ENCODE results near the gene MMP24OS. TPM values are rescaled to one million over a fixed set of nuclear protein-coding genes. Genes with fewer than 3 reads are reported as not detected.

MMP24OS gene
- total RNA-seq, 1 experiment from 2014 or later, result 42.3 TPM

- DNase-seq, result peak; percentile 88 to 93
- no TSS peak for BruUV-seq (replicated peaks)
- peaks cover 19% of the 10 kb centered on the region for H3K4me1 ChIP-seq
These were observed 8.7 kb downstream of the MMP24OS start for GRCh38 chr20:35269055-35269781.

GRCh38 chr20:35267092-35267491 is 10.8 kb downstream of the MMP24OS start:
- intact Hi-C loops (cut with micrococcal nuclease; ENCODE audit: unreplicated experiment), result no loop called here

More at GRCh38 chr20:35269055-35269781, 8.7 kb downstream of the MMP24OS start:
- no peaks in the 10 kb centered on the region for H3K36me3 ChIP-seq (ENCODE audit: control insufficient read depth, insufficient read depth, low read length)
- Mint-ChIP-seq H3K4me3 (ENCODE audit: unreplicated experiment) (no peak overlapping the region), H3K27me3 (ENCODE audit: insufficient read depth, unreplicated experiment) (no peaks in the 10 kb centered on the region), H3K36me3 (ENCODE audit: insufficient read depth, unreplicated experiment) (peaks cover 36% of the 10 kb centered on the region), H3K27ac (ENCODE audit: unreplicated experiment) (peak overlapping the region; percentile 38), H3K4me1 (ENCODE audit: low read depth, unreplicated experiment) (peaks cover 21% of the 10 kb centered on the region), H3K9me3 (ENCODE audit: unreplicated experiment) (no peaks in the 10 kb centered on the region)
- intact Hi-C loops (cut with micrococcal nuclease; ENCODE audit: unreplicated experiment), result loop anchor here (1.0 kb wide), 2 partner anchors 61 to 124 kb away; no protein-coding TSS in a partner anchor
- TF ChIP-seq CTCF (IDR thresholded peaks at IDR 0.05; ENCODE audit: insufficient read depth in 1 of 2, low read depth in 1 of 2, low read length in 1 of 2, severe bottlenecking in 1 of 2, unreplicated experiment in 1 of 2), result peak; percentile 97 to 99
- ChIA-PET CTCF (interaction anchor here (0.6 to 9.0 kb wide), 10 partner anchors 9 to 395 kb away, joined by 3 to 354 read pairs (median 4); partner anchors contain the start of genes EDEM2 and MMP24OS), POLR2A (interaction anchor here (0.6 kb wide), 1 partner anchor 17 kb away, joined by 3 read pairs; no protein-coding TSS in a partner anchor)
- no peaks in the 10 kb centered on the region for H3K27me3 ChIP-seq (replicated peaks; ENCODE audit: control insufficient read depth, insufficient read depth, low read length)
- H3K9me3 ChIP-seq, result no peaks in the 10 kb centered on the region
- no peak overlapping the region for H3K4me3 ChIP-seq (ENCODE audit: low read depth, low read length)

More at GRCh38 chr20:35267092-35267491, 10.8 kb downstream of the MMP24OS start:
- Histone ChIP-seq H3K36me3 (ENCODE audit: control insufficient read depth, insufficient read depth, low read length) (no peaks in the 10 kb centered on the region; the same call in 1 of the 2 replicates), H3K9me3 (no peaks in the 10 kb centered on the region), H3K4me3 (ENCODE audit: low read depth, low read length) (no peak overlapping the region), H3K27me3 (replicated peaks; ENCODE audit: control insufficient read depth, insufficient read depth, low read length) (no peaks in the 10 kb centered on the region), H3K4me1 (peaks cover 35% of the 10 kb centered on the region)
- H3K9me3 Mint-ChIP-seq (ENCODE audit: unreplicated experiment), result no peaks in the 10 kb centered on the region
- no peak for DNase-seq
- no peaks in the 10 kb centered on the region for H3K27me3 Mint-ChIP-seq (ENCODE audit: insufficient read depth, unreplicated experiment)
- peaks cover 39% of the 10 kb centered on the region for H3K36me3 Mint-ChIP-seq (ENCODE audit: insufficient read depth, unreplicated experiment)
- H3K4me1 Mint-ChIP-seq (ENCODE audit: low read depth, unreplicated experiment), result peaks cover 34% of the 10 kb centered on the region
- no peak overlapping the region for H3K4me3 Mint-ChIP-seq (ENCODE audit: unreplicated experiment)
- CTCF ChIA-PET, result interaction anchor here (1.3 to 9.0 kb wide), 2 partner anchors 123 to 171 kb away, joined by 5 to 354 read pairs; partner anchors contain the start of gene EDEM2
- POLR2A ChIA-PET, result no interaction called here
- no peak overlapping the region for H3K27ac Mint-ChIP-seq (ENCODE audit: unreplicated experiment)
- BruUV-seq (replicated peaks), result no TSS peak
- no peak for TF ChIP-seq CTCF (IDR thresholded peaks at IDR 0.05; ENCODE audit: insufficient read depth in 1 of 2, low read depth in 1 of 2, low read length in 1 of 2, severe bottlenecking in 1 of 2, unreplicated experiment in 1 of 2)
